ENCODE results near the gene C1orf35. TPM values are rescaled to one million over a fixed set of nuclear protein-coding genes. Genes with fewer than 3 reads are reported as not detected.

Gene C1orf35
- total RNA-seq, 2 experiments from 2014 or later: 24.1 to 27.0 TPM

- no peak overlapping the region for H3K4me3 Mint-ChIP-seq
- H3K27me3 Mint-ChIP-seq: peaks cover 48% of the 10 kb centered on the region
- peaks cover 6% of the 10 kb centered on the region for H3K4me1 Mint-ChIP-seq
- H3K27ac Mint-ChIP-seq: no peak overlapping the region
- DNase-seq: no peak
- CTCF ChIA-PET: no interaction called here
- H3K36me3 Mint-ChIP-seq: no peaks in the 10 kb centered on the region
- no peak for ATAC-seq
- no peaks in the 10 kb centered on the region for H3K9me3 Mint-ChIP-seq (ENCODE audit: low read depth)
These were observed 40.3 kb downstream of the C1orf35 start for GRCh38 chr1:228062812-228063211.

- no peak overlapping the region for H3K4me3 Mint-ChIP-seq
- peaks cover 6% of the 10 kb centered on the region for H3K4me1 Mint-ChIP-seq
- no peak for DNase-seq
- CTCF ChIA-PET: interaction anchor here (1.4 kb wide), 1 partner anchor 63 kb away, joined by 4 read pairs; no protein-coding TSS in a partner anchor
- no peak overlapping the region for H3K27ac Mint-ChIP-seq
- H3K36me3 Mint-ChIP-seq: no peaks in the 10 kb centered on the region
- peaks cover 53% of the 10 kb centered on the region for H3K27me3 Mint-ChIP-seq
- H3K9me3 Mint-ChIP-seq (ENCODE audit: low read depth): no peaks in the 10 kb centered on the region
- ATAC-seq: no peak
These were observed 40.9 kb downstream of the C1orf35 start for GRCh38 chr1:228062085-228062791.

GRCh38 chr1:228061411-228062084, 41.6 kb downstream of the C1orf35 start:
- CTCF ChIA-PET: interaction anchor here (1.4 kb wide), 1 partner anchor 62 kb away, joined by 4 read pairs; no protein-coding TSS in a partner anchor
- Mint-ChIP-seq H3K4me3 (no peak overlapping the region), H3K27ac (no peak overlapping the region), H3K27me3 (peaks cover 56% of the 10 kb centered on the region), H3K9me3 (ENCODE audit: low read depth) (no peaks in the 10 kb centered on the region), H3K36me3 (no peaks in the 10 kb centered on the region), H3K4me1 (peaks cover 6% of the 10 kb centered on the region)
- ATAC-seq (no peak), DNase-seq (no peak)

- CTCF ChIA-PET: interaction anchor here (0.9 to 1.4 kb wide), 3 partner anchors 14 to 61 kb away, joined by 3 to 5 read pairs (median 4); no protein-coding TSS in a partner anchor
- Mint-ChIP-seq H3K36me3 (no peaks in the 10 kb centered on the region), H3K9me3 (ENCODE audit: low read depth) (no peaks in the 10 kb centered on the region), H3K4me1 (peaks cover 6% of the 10 kb centered on the region), H3K27me3 (peaks cover 63% of the 10 kb centered on the region), H3K4me3 (no peak overlapping the region), H3K27ac (no peak overlapping the region)
- ATAC-seq (no peak), DNase-seq (no peak)
These were observed 42.5 kb downstream of the C1orf35 start for GRCh38 chr1:228060458-228061190.

- Mint-ChIP-seq H3K4me1 (peaks cover 6% of the 10 kb centered on the region), H3K27ac (no peak overlapping the region), H3K4me3 (peak overlapping the region; percentile 47), H3K36me3 (no peaks in the 10 kb centered on the region), H3K27me3 (peaks cover 63% of the 10 kb centered on the region), H3K9me3 (ENCODE audit: low read depth) (no peaks in the 10 kb centered on the region)
- CTCF ChIA-PET: interaction anchor here (0.9 to 1.4 kb wide), 2 partner anchors 14 to 60 kb away, joined by 3 to 5 read pairs; no protein-coding TSS in a partner anchor
- ATAC-seq (peak; percentile 76), DNase-seq (peak; percentile 79)
These were observed 43.3 kb downstream of the C1orf35 start for GRCh38 chr1:228059634-228060457.

GRCh38 chr1:228058949-228059633, 44.0 kb downstream of the C1orf35 start:
- H3K4me1 Mint-ChIP-seq: peaks cover 6% of the 10 kb centered on the region
- H3K9me3 Mint-ChIP-seq (ENCODE audit: low read depth): no peaks in the 10 kb centered on the region
- H3K36me3 Mint-ChIP-seq: no peaks in the 10 kb centered on the region
- no peak overlapping the region for H3K27ac Mint-ChIP-seq
- ATAC-seq: peak; percentile 59
- peaks cover 63% of the 10 kb centered on the region for H3K27me3 Mint-ChIP-seq
- CTCF ChIA-PET: interaction anchor here (1.4 kb wide), 1 partner anchor 60 kb away, joined by 5 read pairs; no protein-coding TSS in a partner anchor
- peak; percentile 51 for DNase-seq
- H3K4me3 Mint-ChIP-seq: no peak overlapping the region

- no peak overlapping the region for H3K4me3 Mint-ChIP-seq
- CTCF ChIA-PET: no interaction called here
- H3K4me1 Mint-ChIP-seq: peaks cover 6% of the 10 kb centered on the region
- DNase-seq (no peak), ATAC-seq (no peak)
- no peaks in the 10 kb centered on the region for H3K36me3 Mint-ChIP-seq
- H3K9me3 Mint-ChIP-seq (ENCODE audit: low read depth): no peaks in the 10 kb centered on the region
- H3K27me3 Mint-ChIP-seq: peaks cover 69% of the 10 kb centered on the region
- H3K27ac Mint-ChIP-seq: no peak overlapping the region
These were observed 44.8 kb downstream of the C1orf35 start for GRCh38 chr1:228058172-228058948.

Small RNA genes lying within 50 kb of the gene (microRNA-seq; reads per million reads assigned to microRNA genes)
- 1.7 reads per million for gene MIR3620

Other genes with a start within 250 kb of the C1orf35 start
- under 1 TPM; 0.30 to 0.50 TPM for gene WNT9A, start 155.4 kb downstream of the C1orf35 start, total RNA-seq
- not detected for gene WNT3A, start 96.3 kb downstream of the C1orf35 start, total RNA-seq
- gene ARF1, start 20.6 kb downstream of the C1orf35 start, total RNA-seq: 100 to 1,000 TPM; 313 to 344 TPM
- 10 to 100 TPM; 51.9 to 56.4 TPM for gene MRPL55, start 6.0 kb upstream of the C1orf35 start, total RNA-seq
- gene GUK1, start 37.0 kb upstream of the C1orf35 start, total RNA-seq: 100 to 1,000 TPM; 262 to 325 TPM
- gene GJC2, start 46.6 kb upstream of the C1orf35 start, total RNA-seq: 1 to 10 TPM; 1.1 to 1.8 TPM
- 1 to 10 TPM; 6.8 to 8.5 TPM for gene IBA57, start 62.5 kb upstream of the C1orf35 start, total RNA-seq
- gene OBSCN, start 104.7 kb upstream of the C1orf35 start, total RNA-seq: 10 to 100 TPM in 1 of 2 experiments, 1 to 10 TPM in 1; 5.7 to 10.4 TPM